HepG2 (cell line): ENCODE data around the gene SBK2. TPM values are rescaled to one million over a fixed set of nuclear protein-coding genes. Genes with fewer than 3 reads are reported as not detected.

Experiments used
- AGO2 ChIP-seq: fragments of 200-400 bp; formaldehyde crosslinking; optimal IDR thresholded peaks from 2 replicates; pipeline ENCODE3; 2017; ENCODE audit warnings: mild to moderate bottlenecking, low read depth, low read length, moderate library complexity
- ARID5B ChIP-seq: IDR thresholded peaks from 2 replicates; pipeline ENCODE4 v1.4.0; 2020; ENCODE audit warnings: mild to moderate bottlenecking, missing genetic modification reagents
- BHLHE40 ChIP-seq: IDR thresholded peaks from 2 replicates; pipeline ENCODE4 v1.6.1; 2011; ENCODE audit warnings: low read length, improper control_type of control experiment
- CBFB ChIP-seq: sonication (generic); formaldehyde crosslinking; IDR thresholded peaks from 2 replicates; pipeline ENCODE4 v1.4.0; 2020; ENCODE audit warnings: missing genetic modification reagents
- CCDC6 ChIP-seq: sonication (generic); formaldehyde crosslinking; IDR thresholded peaks from 2 replicates; pipeline ENCODE4 v1.8.1; 2022; ENCODE audit warnings: mild to moderate bottlenecking, missing genetic modification reagents, moderate library complexity
- GLI4 ChIP-seq: sonication (generic); formaldehyde crosslinking; IDR thresholded peaks from 2 replicates; pipeline ENCODE4 v1.5.1; 2020; ENCODE audit warnings: missing genetic modification reagents, mild to moderate bottlenecking, moderate library complexity, borderline replicate concordance
- TARDBP ChIP-seq: sonication (generic); formaldehyde crosslinking; IDR thresholded peaks from 2 replicates; pipeline ENCODE4 v1.8.0; 2022; ENCODE audit warnings: mild to moderate bottlenecking, missing genetic modification reagents
- ZNF225 ChIP-seq: sonication (generic); formaldehyde crosslinking; IDR thresholded peaks from 2 replicates; pipeline ENCODE4 v1.4.0; 2020; ENCODE audit warnings: mild to moderate bottlenecking, missing genetic modification reagents
- ZNF570 ChIP-seq: sonication (generic); formaldehyde crosslinking; IDR thresholded peaks from 2 replicates; pipeline ENCODE4 v1.4.0; 2020; ENCODE audit warnings: mild to moderate bottlenecking, missing genetic modification reagents, borderline replicate concordance
- ZNF850 ChIP-seq: sonication (generic); formaldehyde crosslinking; conservative IDR thresholded peaks from 2 replicates; pipeline ENCODE4 v1.9.0; 2021; ENCODE audit warnings: mild to moderate bottlenecking, missing genetic modification reagents
- polyA plus RNA-seq, 8 experiments: library from polyadenylated mRNA; depleted of rRNA in 3 of 8; stranded (reverse) in 7 of 8; unstranded in 1 of 8; fragments of >200 nt; fragmentation: Illumina TruSeq in 4 of 8; extraction: Trizol in 4 of 8; gene quantifications; 2 replicates each; pipeline versions ENCODE4 v1.2.1 to v1.2.3, GENCODE V29; 2011 to 2016; ENCODE audit warnings: low read depth in 4 of 8, missing spikeins in 1 of 8, mixed read lengths in 1 of 8; ENCODE audit not compliant: insufficient read depth in 1 of 8
- total RNA-seq, 5 experiments: library from RNA; depleted of rRNA; stranded (reverse); fragments of >200 nt; fragmentation: Illumina TruSeq; extraction: Trizol; gene quantifications; 2 replicates each; pipeline ENCODE4 v1.2.3, GENCODE V29; 2016; ENCODE audit warnings: low read depth in 1 of 5

Gene SBK2
- total and polyA plus RNA-seq, 2 of the 13 experiments (the other 11 are each of a cell fraction or from before 2014, with no cell fraction given): 0.24 TPM; not detected in 1

- no peak for TF ChIP-seq ARID5B (CRISPR knock-in tag)
- no peak for TF ChIP-seq BHLHE40
- no peak for TF ChIP-seq CBFB (CRISPR knock-in tag)
- no peak for TF ChIP-seq ZNF570 (CRISPR knock-in tag)
- no peak for TF ChIP-seq CCDC6 (CRISPR knock-in tag)
- no peak for TF ChIP-seq ZNF850 (CRISPR knock-in tag)
- no peak for TF ChIP-seq TARDBP (CRISPR knock-in tag)
- no peak for TF ChIP-seq ZNF225 (CRISPR knock-in tag)
- TF ChIP-seq AGO2: no peak
- no peak for TF ChIP-seq GLI4
- TF ChIP-seq, all 625 proteins: peak for 0
These were observed 55.7 kb downstream of the SBK2 start (continued) for GRCh38 chr19:55481148-55481793.
